Measurements from ENCODE around the gene ARHGAP15.

Gene ARHGAP15

GRCh38 chr2:143700865-143701264, 571.6 kb downstream of the ARHGAP15 start:
- no peak for DNase-seq

- no peak for DNase-seq
Observed at GRCh38 chr2:143701785-143702184, 572.6 kb downstream of the ARHGAP15 start.

- DNase-seq, result no peak
Observed at GRCh38 chr2:143702931-143703330, 573.7 kb downstream of the ARHGAP15 start.

GRCh38 chr2:143704451-143705106, 575.4 kb downstream of the ARHGAP15 start:
- DNase-seq, result no peak

GRCh38 chr2:143705108-143705707, 576.0 kb downstream of the ARHGAP15 start:
- DNase-seq, result no peak

- DNase-seq, result no peak
Observed at GRCh38 chr2:143706354-143706753, 577.1 kb downstream of the ARHGAP15 start.

GRCh38 chr2:143708682-143709081, 579.5 kb downstream of the ARHGAP15 start:
- no peak for DNase-seq

- DNase-seq, result no peak
Observed at GRCh38 chr2:143710196-143710595, 581.0 kb downstream of the ARHGAP15 start.

GRCh38 chr2:143710879-143711278, 581.7 kb downstream of the ARHGAP15 start:
- DNase-seq, result no peak

- DNase-seq, result no peak
Observed at GRCh38 chr2:143716522-143716921, 587.3 kb downstream of the ARHGAP15 start.

- DNase-seq, result no peak
Observed at GRCh38 chr2:143717053-143717452, 587.8 kb downstream of the ARHGAP15 start.

- DNase-seq, result no peak
Observed at GRCh38 chr2:143717536-143718168, 588.4 kb downstream of the ARHGAP15 start.

- no peak for DNase-seq
Observed at GRCh38 chr2:143718745-143719144, 589.5 kb downstream of the ARHGAP15 start.

- DNase-seq, result no peak
Observed at GRCh38 chr2:143719406-143719805, 590.2 kb downstream of the ARHGAP15 start.

GRCh38 chr2:143720095-143720664, 591.0 kb downstream of the ARHGAP15 start:
- no peak for DNase-seq

- DNase-seq, result no peak
Observed at GRCh38 chr2:143725400-143725799, 596.2 kb downstream of the ARHGAP15 start.

- DNase-seq, result no peak
Observed at GRCh38 chr2:143726151-143726845, 597.1 kb downstream of the ARHGAP15 start.

GRCh38 chr2:143728498-143728897, 599.3 kb downstream of the ARHGAP15 start:
- DNase-seq, result no peak

GRCh38 chr2:143729296-143729814, 600.1 kb downstream of the ARHGAP15 start:
- no peak for DNase-seq

- DNase-seq, result no peak
Observed at GRCh38 chr2:143730155-143730952, 601.1 kb downstream of the ARHGAP15 start.

- no peak for DNase-seq
Observed at GRCh38 chr2:143730953-143731260, 601.7 kb downstream of the ARHGAP15 start.

- no peak for DNase-seq
Observed at GRCh38 chr2:143732076-143732475, 602.9 kb downstream of the ARHGAP15 start.

Data from right forelimb (tissue), 1 donor.